Adrenal gland (tissue), 12 donors: ENCODE data around the gene MOB3C. TPM values are rescaled to one million over a fixed set of nuclear protein-coding genes. Genes with fewer than 3 reads are reported as not detected.
A peak's percentile ranks its signal among the peaks of the same experiment; 100 is the strongest.

Experiments used
- DNase-seq, 7 donors: peaks; one replicate each; pipeline ENCODE4 v3.0.0-alpha.2; 2019 to 2020
- H3K27ac ChIP-seq, 5 donors: fragments of 200-600 bp; sonication (generic) in 4 of 5; 1 replicate in 3 of 5; 2 replicates in 2 of 5; pipeline versions ENCODE4 v1.5.1 to v1.8.0; 2016 to 2020; ENCODE audit warnings: mild to moderate bottlenecking in 1 of 5
- H3K27me3 ChIP-seq: fragments of 200-600 bp; 2 replicates; pipeline ENCODE4 v1.8.0; 2021
- H3K36me3 ChIP-seq, 2 donors: fragments of 200-600 bp; replicated peaks in 1 of 2; 1 replicate in 1 of 2; 2 replicates in 1 of 2; pipeline versions ENCODE4 v1.5.1 to v1.8.0; 2018 to 2022
- H3K4me1 ChIP-seq, 2 donors: fragments of 200-600 bp; replicated peaks in 1 of 2; 1 replicate in 1 of 2; 2 replicates in 1 of 2; pipeline versions ENCODE4 v1.5.1 to v1.8.0; 2018 to 2021
- H3K4me3 ChIP-seq, 4 donors: fragments of 200-600 bp; sonication (generic) in 3 of 4; one replicate each; pipeline ENCODE4 v1.5.1; 2016 to 2018
- H3K9me3 ChIP-seq, 3 donors: fragments of 200-600 bp; sonication (generic) in 1 of 3; replicated peaks in 1 of 3; 1 replicate in 2 of 3; 2 replicates in 1 of 3; pipeline versions ENCODE4 v1.5.1 to v1.8.0; 2016 to 2021
- CTCF ChIP-seq, 6 experiments: fragments of 450-650 bp in 4 of 6; fragments of 200-600 bp in 2 of 6; sonication (generic) in 1 of 6; IDR thresholded peaks; 1 replicate in 5 of 6; 2 replicates in 1 of 6; pipeline versions ENCODE4 v1.5.1 to v1.8.0; 2016 to 2021; ENCODE audit warnings: antibody characterized with exemption in 6 of 6, mild to moderate bottlenecking in 2 of 6, moderate library complexity in 1 of 6
- POLR2A ChIP-seq, 2 donors: fragments of 450-650 bp; IDR thresholded peaks; one replicate each; pipeline ENCODE4 v1.6.1; 2017; ENCODE audit warnings: antibody characterized with exemption in 2 of 2, mild to moderate bottlenecking in 2 of 2, moderate library complexity in 1 of 2
- WGBS, 4 donors: extraction: QIAGEN DNeasy Blood & Tissue Kit in 2 of 4; methylation state at CpG; one replicate each; pipeline versions ENCODE4 v1.1.5 to v1.1.7; 2013 to 2017; 5-methylcytosine and 5-hydroxymethylcytosine counted together
- intact Hi-C, 2 donors: fragments of 100-400 bp; cut with DNase I; formaldehyde crosslinking; loops; one replicate each; pipeline versions ENCODE4 v1.14.1 to v1.15.0; 2022 to 2023
- polyA plus RNA-seq, 3 donors: library from polyadenylated mRNA; stranded (reverse); fragments of 200-250 nt in 2 of 3; fragments of 350-450 nt in 1 of 3; fragmentation: Illumina TruSeq in 1 of 3; extraction: RNeasy Lipid Tissue Mini Kit (QIAGEN cat#74804) in 1 of 3; gene quantifications; one replicate each; pipeline ENCODE4 v1.2.3, GENCODE V29; 2013 to 2014
- total RNA-seq, 9 donors: library from RNA; depleted of rRNA in 4 of 9; stranded (reverse); fragments of >200 nt in 4 of 9; fragments of 120-200 nt in 1 of 9; fragmentation: NEBNext Ultra II Directional in 1 of 9; extraction: Animal tissue kit (Norgen Biotek cat#: 25700) in 1 of 9; gene quantifications; one replicate each; pipeline versions ENCODE4 v1.1.0 to v1.2.4, GENCODE V29; 2013 to 2023
- donor health status: healthy with polysubstance abuse.
- donor health status: Bipolar disorder and iron deficiency.
- donor health status: DM: yes; HTN: yes; CAD: no.
- donor health status: DM: no; HTN: no; CAD: no.
- donor health status: DM: no; HTN: no; CAD: no.
- donor health status: DM: yes; HTN: yes; CAD: no.

Gene MOB3C
- total and polyA plus RNA-seq, 12 donors = 7.5 to 29.9 (median 17.0) TPM

GRCh38 chr1:46569116-46569515, 47.5 kb downstream of the MOB3C start:
- no peak for TF ChIP-seq CTCF (IDR thresholded peaks at IDR 0.05)
- no peak for TF ChIP-seq POLR2A (IDR thresholded peaks at IDR 0.05)
- H3K4me1 ChIP-seq = no peaks in the 10 kb centered on the region
- intact Hi-C loops = no loop called here
- no peak overlapping the region for H3K4me3 ChIP-seq
- 88 to 93% (median 90%) methylated on average over 4 of the region's 4 CpGs for WGBS, 4 donors
- H3K27ac ChIP-seq = no peak overlapping the region
- H3K36me3 ChIP-seq = peaks cover 0 to 30% of the 10 kb centered on the region in 2 donors
- H3K27me3 ChIP-seq = no peaks in the 10 kb centered on the region
- no peaks in the 10 kb centered on the region for H3K9me3 ChIP-seq
- DNase-seq = no peak

- 89 to 97% (median 93%) methylated on average over 6 of the region's 6 CpGs for WGBS, 4 donors
- DNase-seq = no peak
- no peak for TF ChIP-seq CTCF (IDR thresholded peaks at IDR 0.05)
- TF ChIP-seq POLR2A (IDR thresholded peaks at IDR 0.05) = no peak
- H3K36me3 ChIP-seq = peaks cover 0 to 28% of the 10 kb centered on the region in 2 donors
- no peaks in the 10 kb centered on the region for H3K4me1 ChIP-seq
- H3K27ac ChIP-seq = no peak overlapping the region
- H3K27me3 ChIP-seq = no peaks in the 10 kb centered on the region
- intact Hi-C loops = no loop called here
- no peak overlapping the region for H3K4me3 ChIP-seq
- H3K9me3 ChIP-seq = no peaks in the 10 kb centered on the region
Observed at GRCh38 chr1:46568461-46568891, 48.1 kb downstream of the MOB3C start.

GRCh38 chr1:46563341-46563740, 53.3 kb downstream of the MOB3C start:
- Histone ChIP-seq H3K4me1 (no peaks in the 10 kb centered on the region), H3K27ac (no peak overlapping the region), H3K9me3 (no peaks in the 10 kb centered on the region), H3K36me3 (peaks cover 0 to 62% of the 10 kb centered on the region in 2 donors), H3K4me3 (no peak overlapping the region), H3K27me3 (no peaks in the 10 kb centered on the region)
- DNase-seq = peak in 1 of 7 donors; percentile 1
- TF ChIP-seq POLR2A (IDR thresholded peaks at IDR 0.05) (no peak), CTCF (IDR thresholded peaks at IDR 0.05) (no peak)
- 89 to 96% (median 90%) methylated on average over 4 of the region's 4 CpGs for WGBS, 4 donors
- intact Hi-C loops = no loop called here

- no peaks in the 10 kb centered on the region for H3K9me3 ChIP-seq
- no peak for DNase-seq
- peaks cover 0 to 64% of the 10 kb centered on the region in 2 donors for H3K36me3 ChIP-seq
- intact Hi-C loops = no loop called here
- no peaks in the 10 kb centered on the region for H3K27me3 ChIP-seq
- H3K27ac ChIP-seq = no peak overlapping the region
- 94 to 96% (median 95%) methylated on average over 4 to 15 of the region's 15 CpGs for WGBS, 4 donors
- H3K4me3 ChIP-seq = no peak overlapping the region
- TF ChIP-seq POLR2A (IDR thresholded peaks at IDR 0.05) = no peak
- no peak for TF ChIP-seq CTCF (IDR thresholded peaks at IDR 0.05)
- H3K4me1 ChIP-seq = no peaks in the 10 kb centered on the region
Observed at GRCh38 chr1:46562498-46562897, 54.1 kb downstream of the MOB3C start.
